HG03025 (cell line): ENCODE results near the gene ATP6V0D1.
"Not testable (repeated sequence)": the region's sequence is repeated elsewhere in the genome, so short reads cannot be mapped to it uniquely, and the experiment has no call there.

Experiments used
- ATAC-seq: cut with Tn5 transposase; IDR thresholded peaks from one replicate; pipeline ENCODE4 v1.9.1; 2021; ENCODE audit warnings: mild to moderate bottlenecking, moderate library complexity; ENCODE audit not compliant: unreplicated experiment, low FRiP score

The ATP6V0D1 gene

GRCh38 chr16:67430504-67430976, 50.4 kb downstream of the ATP6V0D1 start:
- ATAC-seq: no peak

- ATAC-seq: no peak
Measured at GRCh38 chr16:67429799-67430503, 51.0 kb downstream of the ATP6V0D1 start.

- no peak for ATAC-seq
Measured at GRCh38 chr16:67429053-67429798, 51.7 kb downstream of the ATP6V0D1 start.

- ATAC-seq: no peak
Measured at GRCh38 chr16:67428146-67428731, 52.7 kb downstream of the ATP6V0D1 start.

- ATAC-seq: no peak
Measured at GRCh38 chr16:67426950-67427349, 54.0 kb downstream of the ATP6V0D1 start.

- ATAC-seq: no peak
Measured at GRCh38 chr16:67426022-67426421, 54.9 kb downstream of the ATP6V0D1 start.

- no peak for ATAC-seq
Measured at GRCh38 chr16:67425580-67425979, 55.4 kb downstream of the ATP6V0D1 start.

- no peak for ATAC-seq
Measured at GRCh38 chr16:67425061-67425460, 55.9 kb downstream of the ATP6V0D1 start.

GRCh38 chr16:67424261-67424615, 56.7 kb downstream of the ATP6V0D1 start:
- no peak for ATAC-seq

GRCh38 chr16:67423611-67424260, 57.2 kb downstream of the ATP6V0D1 start:
- ATAC-seq: no peak

GRCh38 chr16:67423015-67423414, 57.9 kb downstream of the ATP6V0D1 start:
- no peak for ATAC-seq

- no peak for ATAC-seq
Measured at GRCh38 chr16:67421030-67421429, 59.9 kb downstream of the ATP6V0D1 start.

GRCh38 chr16:67419931-67420330, 61.0 kb downstream of the ATP6V0D1 start:
- no peak for ATAC-seq

GRCh38 chr16:67419502-67419901, 61.5 kb downstream of the ATP6V0D1 start:
- no peak for ATAC-seq

GRCh38 chr16:67417333-67418061, 63.5 kb downstream of the ATP6V0D1 start:
- no peak for ATAC-seq

- no peak for ATAC-seq
Measured at GRCh38 chr16:67415872-67416793, 64.8 kb downstream of the ATP6V0D1 start, which contains the start of gene ZDHHC1. TSS of gene ZDHHC1 (minus strand) at chr16:67416477. CDS start at chr16:67407775, 8,702 bp downstream.

GRCh38 chr16:67415421-67415820, 65.5 kb downstream of the ATP6V0D1 start:
- not testable (repeated sequence) for ATAC-seq

GRCh38 chr16:67413978-67414911, 66.7 kb downstream of the ATP6V0D1 start:
- ATAC-seq: no peak
